ENCODE results near the gene ARF4.
"Not testable (repeated sequence)": the region's sequence is repeated elsewhere in the genome, so short reads cannot be mapped to it uniquely, and the experiment has no call there.

ARF4 gene

GRCh38 chr3:57597127-57597923 is at the start of gene ARF4:
Gene ARF4, minus strand, starts transcription at chr3:57597344. Its CDS starts 204 bp downstream, at chr3:57597140.
- peak; percentile 99 for DNase-seq

GRCh38 chr3:57646723-57647122 is 49.6 kb upstream of the ARF4 start:
- no peak for DNase-seq

GRCh38 chr3:57644740-57645139 is 47.6 kb upstream of the ARF4 start:
- no peak for DNase-seq

- DNase-seq, result no peak
These were observed 40.2 kb upstream of the ARF4 start for GRCh38 chr3:57637391-57637790.

- DNase-seq, result not testable (repeated sequence)
These were observed 37.1 kb upstream of the ARF4 start for GRCh38 chr3:57634259-57634658.

GRCh38 chr3:57627976-57628375 is 30.8 kb upstream of the ARF4 start:
- DNase-seq, result no peak

GRCh38 chr3:57624801-57625200 is 27.7 kb upstream of the ARF4 start:
- no peak for DNase-seq

GRCh38 chr3:57622362-57622761 is 25.2 kb upstream of the ARF4 start:
- DNase-seq, result no peak

GRCh38 chr3:57617739-57618138 is 20.6 kb upstream of the ARF4 start:
- DNase-seq, result no peak

- no peak for DNase-seq
These were observed 19.1 kb upstream of the ARF4 start for GRCh38 chr3:57616233-57616632.

- DNase-seq, result not testable (repeated sequence)
These were observed 14.7 kb upstream of the ARF4 start for GRCh38 chr3:57611870-57612269.

GRCh38 chr3:57605683-57606082 is 8.5 kb upstream of the ARF4 start:
- no peak for DNase-seq

- no peak for DNase-seq
These were observed 7.8 kb upstream of the ARF4 start for GRCh38 chr3:57604971-57605370.

- DNase-seq, result no peak
These were observed 3.1 kb upstream of the ARF4 start for GRCh38 chr3:57600195-57600594.

- DNase-seq, result no peak
These were observed 1.7 kb upstream of the ARF4 start for GRCh38 chr3:57598765-57599360.

GRCh38 chr3:57596495-57597126 is 533 bp downstream of the ARF4 start:
- DNase-seq, result no peak

- DNase-seq, result no peak
These were observed 2.6 kb downstream of the ARF4 start for GRCh38 chr3:57594576-57594975.

GRCh38 chr3:57594144-57594543 is 3.0 kb downstream of the ARF4 start:
- no peak for DNase-seq

GRCh38 chr3:57592306-57592705 is 4.8 kb downstream of the ARF4 start:
- no peak for DNase-seq

GRCh38 chr3:57587905-57588304 is 9.2 kb downstream of the ARF4 start:
- DNase-seq, result no peak

- no peak for DNase-seq
These were observed 10.4 kb downstream of the ARF4 start for GRCh38 chr3:57586778-57587177.

GRCh38 chr3:57583544-57583943 is 13.6 kb downstream of the ARF4 start:
- no peak for DNase-seq

- no peak for DNase-seq
These were observed 14.5 kb downstream of the ARF4 start for GRCh38 chr3:57582474-57583168.

GRCh38 chr3:57577801-57578200 is 19.3 kb downstream of the ARF4 start:
- DNase-seq, result no peak

Measured in cortex of kidney (tissue), 1 donor.